ENCODE results near the gene SIRT6. TPM values are rescaled to one million over a fixed set of nuclear protein-coding genes. Genes with fewer than 3 reads are reported as not detected.
"Not testable (repeated sequence)": the region's sequence is repeated elsewhere in the genome, so short reads cannot be mapped to it uniquely, and the experiment has no call there.

Gene SIRT6
- polyA plus RNA-seq, 1 donor (not counting 4 experiments of a cell fraction or from before 2014, with no cell fraction given) = 14.6 TPM

DNA sequence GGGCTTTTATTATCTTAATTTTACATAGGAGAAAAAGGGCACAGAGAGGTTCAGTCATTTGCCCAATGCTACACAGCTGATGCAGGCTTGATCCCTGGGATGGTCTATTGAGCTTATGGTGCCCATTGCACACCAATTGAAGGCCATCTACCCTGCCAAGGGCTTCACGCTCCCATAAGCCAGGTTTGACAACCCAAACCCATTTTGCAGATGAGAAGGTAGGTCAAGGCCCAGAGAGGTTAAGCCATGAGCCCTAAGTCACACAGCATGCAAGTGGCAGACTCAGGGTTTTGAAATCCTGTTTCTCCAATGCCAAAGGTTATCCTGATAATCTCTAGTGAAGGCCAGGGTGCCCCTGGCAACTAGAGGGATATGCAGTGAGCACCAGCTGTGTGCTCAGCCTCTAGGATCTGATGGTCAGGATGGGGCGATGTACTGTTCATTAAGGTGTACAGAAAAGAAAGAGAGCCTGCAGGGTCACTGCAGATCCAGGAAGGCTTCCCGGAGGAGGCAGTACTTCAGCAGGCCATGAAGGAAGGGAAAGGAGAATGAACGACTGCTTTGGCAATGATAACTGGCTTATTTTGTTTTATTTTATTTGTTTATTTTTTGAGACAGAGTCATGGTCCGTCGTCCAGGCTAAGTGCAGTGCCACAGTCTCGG is 20.8 kb downstream of the SIRT6 start:
- dilution Hi-C loops (cut with MboI; ENCODE audit: extremely low pct_ligation_motif_present, low sequenced_read_pairs) = no loop called here
- TF ChIP-seq EZH2 (IDR thresholded peaks at IDR 0.05; ENCODE audit: low read length) (no peak), CTCF (optimal IDR thresholded peaks at IDR 0.05 in 1 of 3, IDR thresholded peaks at IDR 0.05 in 1 of 3, conservative IDR thresholded peaks at IDR 0.05 in 1 of 3; ENCODE audit: extremely low read depth in 1 of 3, insufficient read depth in 2 of 3, low read length in 3 of 3) (no peak)
- Histone ChIP-seq H3K9me3 (ENCODE audit: control insufficient read depth, low read depth, low read length) (no peaks in the 10 kb centered on the region), H3K79me2 (ENCODE audit: control insufficient read depth, insufficient read depth, low read length) (no peaks in the 10 kb centered on the region), H3K27ac (ENCODE audit: control insufficient read depth, insufficient read depth, low read length) (no peak overlapping the region), H4K20me1 (ENCODE audit: control insufficient read depth, extremely low read depth, insufficient read depth, low read length) (no peaks in the 10 kb centered on the region), H3K27me3 (ENCODE audit: control insufficient read depth, extremely low read depth, insufficient read depth, low read length) (peaks cover 4% of the 10 kb centered on the region), H3K4me1 (ENCODE audit: control insufficient read depth, extremely low read depth, insufficient read depth, low read length) (no peaks in the 10 kb centered on the region), H3K4me3 (ENCODE audit: control insufficient read depth in 2 of 3, extremely low read depth in 1 of 3, insufficient read depth in 2 of 3, low read depth in 1 of 3, low read length in 3 of 3) (no peak overlapping the region), H3K9me1 (ENCODE audit: control insufficient read depth, extremely low read depth, insufficient read depth, low read length) (no peaks in the 10 kb centered on the region), H2AFZ (ENCODE audit: control insufficient read depth, low read length) (no peak overlapping the region), H3K9ac (ENCODE audit: control insufficient read depth, extremely low read depth, insufficient read depth, low read length) (no peak overlapping the region), H3K36me3 (ENCODE audit: control insufficient read depth in 2 of 2, extremely low read depth in 1 of 2, insufficient read depth in 2 of 2, low read length in 2 of 2) (no peaks in the 10 kb centered on the region), H3K4me2 (ENCODE audit: control insufficient read depth, extremely low read depth, insufficient read depth, low read depth, low read length) (no peak overlapping the region)
- no peak for DNase-seq (ENCODE audit: low read depth, low spot score)
- FAIRE-seq = no peak

DNA sequence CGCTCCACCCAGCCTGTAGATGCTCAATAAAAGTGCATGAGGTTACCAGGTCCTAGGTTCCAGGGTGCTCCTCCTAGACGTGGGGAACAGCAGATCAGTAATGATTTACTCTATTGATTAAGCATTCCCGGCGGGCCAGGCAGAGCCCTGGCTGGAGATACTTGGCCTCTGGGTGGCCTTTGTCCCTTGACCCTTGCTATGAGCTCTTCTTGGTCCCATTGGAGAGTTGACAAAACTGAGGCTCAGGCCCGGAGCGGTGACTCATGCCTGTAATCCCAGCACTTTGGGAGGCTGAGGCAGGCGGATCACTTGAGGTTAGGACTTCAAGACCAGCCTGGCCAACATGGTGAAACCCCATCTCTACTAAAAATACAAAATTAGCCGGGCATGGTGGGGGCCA is 24.4 kb downstream of the SIRT6 start:
- H3K9me1 ChIP-seq (ENCODE audit: control insufficient read depth, extremely low read depth, insufficient read depth, low read length); H3K27me3 ChIP-seq (ENCODE audit: control insufficient read depth, extremely low read depth, insufficient read depth, low read length); H3K4me1 ChIP-seq (ENCODE audit: control insufficient read depth, extremely low read depth, insufficient read depth, low read length); dilution Hi-C loops (cut with MboI; ENCODE audit: extremely low pct_ligation_motif_present, low sequenced_read_pairs); DNase-seq (ENCODE audit: low read depth, low spot score); FAIRE-seq; H3K79me2 ChIP-seq (ENCODE audit: control insufficient read depth, insufficient read depth, low read length); H3K4me2 ChIP-seq (ENCODE audit: control insufficient read depth, extremely low read depth, insufficient read depth, low read depth, low read length); H3K9ac ChIP-seq (ENCODE audit: control insufficient read depth, extremely low read depth, insufficient read depth, low read length); H2AFZ ChIP-seq (ENCODE audit: control insufficient read depth, low read length); H3K4me3 ChIP-seq (ENCODE audit: control insufficient read depth in 2 of 3, extremely low read depth in 1 of 3, insufficient read depth in 2 of 3, low read depth in 1 of 3, low read length in 3 of 3); H3K9me3 ChIP-seq (ENCODE audit: control insufficient read depth, low read depth, low read length); H4K20me1 ChIP-seq (ENCODE audit: control insufficient read depth, extremely low read depth, insufficient read depth, low read length); H3K27ac ChIP-seq (ENCODE audit: control insufficient read depth, insufficient read depth, low read length); H3K36me3 ChIP-seq (ENCODE audit: control insufficient read depth in 2 of 2, extremely low read depth in 1 of 2, insufficient read depth in 2 of 2, low read length in 2 of 2): not testable (repeated sequence)

DNA sequence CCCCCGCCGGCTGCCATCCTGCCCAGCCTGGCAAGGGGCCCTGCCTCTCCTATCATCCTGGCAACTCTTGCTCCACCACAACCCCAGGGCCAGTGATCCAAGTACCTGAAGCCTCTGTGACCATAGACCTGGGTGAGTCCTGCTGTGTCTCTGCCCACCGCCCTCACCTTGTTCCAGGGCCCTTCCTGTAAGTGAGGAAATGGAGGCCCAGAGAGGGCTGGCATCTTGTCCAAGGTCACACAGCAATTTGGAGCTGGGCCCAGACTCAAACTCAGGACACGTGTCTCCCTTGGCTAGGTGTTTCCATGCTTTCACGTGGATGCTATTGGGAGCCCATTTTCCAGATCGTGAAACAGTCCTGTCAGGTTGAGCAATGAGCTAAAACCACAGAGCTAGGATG is 25.2 kb downstream of the SIRT6 start:
- FAIRE-seq (no peak), DNase-seq (ENCODE audit: low read depth, low spot score) (no peak)
- no peak overlapping the region for H3K9ac ChIP-seq (ENCODE audit: control insufficient read depth, extremely low read depth, insufficient read depth, low read length)
- H4K20me1 ChIP-seq (ENCODE audit: control insufficient read depth, extremely low read depth, insufficient read depth, low read length) = no peaks in the 10 kb centered on the region
- no peak for TF ChIP-seq EZH2 (IDR thresholded peaks at IDR 0.05; ENCODE audit: low read length)
- TF ChIP-seq CTCF (optimal IDR thresholded peaks at IDR 0.05 in 1 of 3, IDR thresholded peaks at IDR 0.05 in 1 of 3, conservative IDR thresholded peaks at IDR 0.05 in 1 of 3; ENCODE audit: extremely low read depth in 1 of 3, insufficient read depth in 2 of 3, low read length in 3 of 3) = no peak
- H3K27ac ChIP-seq (ENCODE audit: control insufficient read depth, insufficient read depth, low read length) = no peak overlapping the region
- H3K79me2 ChIP-seq (ENCODE audit: control insufficient read depth, insufficient read depth, low read length) = no peaks in the 10 kb centered on the region
- H3K9me1 ChIP-seq (ENCODE audit: control insufficient read depth, extremely low read depth, insufficient read depth, low read length) = no peaks in the 10 kb centered on the region
- H3K36me3 ChIP-seq (ENCODE audit: control insufficient read depth in 2 of 2, extremely low read depth in 1 of 2, insufficient read depth in 2 of 2, low read length in 2 of 2) = no peaks in the 10 kb centered on the region
- H3K9me3 ChIP-seq (ENCODE audit: control insufficient read depth, low read depth, low read length) = no peaks in the 10 kb centered on the region
- dilution Hi-C loops (cut with MboI; ENCODE audit: extremely low pct_ligation_motif_present, low sequenced_read_pairs) = no loop called here
- no peak overlapping the region for H3K4me2 ChIP-seq (ENCODE audit: control insufficient read depth, extremely low read depth, insufficient read depth, low read depth, low read length)
- H3K4me1 ChIP-seq (ENCODE audit: control insufficient read depth, extremely low read depth, insufficient read depth, low read length) = no peaks in the 10 kb centered on the region
- H3K27me3 ChIP-seq (ENCODE audit: control insufficient read depth, extremely low read depth, insufficient read depth, low read length) = peaks cover 4% of the 10 kb centered on the region
- H3K4me3 ChIP-seq (ENCODE audit: control insufficient read depth in 2 of 3, extremely low read depth in 1 of 3, insufficient read depth in 2 of 3, low read depth in 1 of 3, low read length in 3 of 3) = no peak overlapping the region
- no peak overlapping the region for H2AFZ ChIP-seq (ENCODE audit: control insufficient read depth, low read length)

Measured in keratinocyte (primary cell).